ENCODE results near the gene C9orf153.

- TF ChIP-seq CTCF (IDR thresholded peaks at IDR 0.05 in 4 of 5, conservative IDR thresholded peaks at IDR 0.05 in 1 of 5), result no peak
- TF ChIP-seq POLR2A (IDR thresholded peaks at IDR 0.05), result no peak
Observed at GRCh38 chr9:86272221-86272620, 12.8 kb upstream of the C9orf153 start.

Data from gastrocnemius medialis (tissue), 4 donors.